Measurements from ENCODE around the gene CR2.
"Not testable (repeated sequence)": the region's sequence is repeated elsewhere in the genome, so short reads cannot be mapped to it uniquely, and the experiment has no call there.

The CR2 gene

GRCh38 chr1:207423560-207424292 is 30.4 kb upstream of the CR2 start:
- Histone ChIP-seq H3K4me3 (ENCODE audit: low read length) (no peak overlapping the region), H3K9me3 (ENCODE audit: control insufficient read depth, low read length) (peaks cover 24% of the 10 kb centered on the region), H3K27me3 (replicated peaks; ENCODE audit: control insufficient read depth, insufficient read depth, low read length) (peaks cover 26% of the 10 kb centered on the region), H3K36me3 (ENCODE audit: control insufficient read depth, insufficient read depth, low read length, severe bottlenecking) (no peaks in the 10 kb centered on the region), H3K9ac (ENCODE audit: low read length) (no peak overlapping the region), H3K4me1 (ENCODE audit: control insufficient read depth, insufficient read depth, low read length) (no peaks in the 10 kb centered on the region)
- no peak for DNase-seq (ENCODE audit: low read depth)

DNA sequence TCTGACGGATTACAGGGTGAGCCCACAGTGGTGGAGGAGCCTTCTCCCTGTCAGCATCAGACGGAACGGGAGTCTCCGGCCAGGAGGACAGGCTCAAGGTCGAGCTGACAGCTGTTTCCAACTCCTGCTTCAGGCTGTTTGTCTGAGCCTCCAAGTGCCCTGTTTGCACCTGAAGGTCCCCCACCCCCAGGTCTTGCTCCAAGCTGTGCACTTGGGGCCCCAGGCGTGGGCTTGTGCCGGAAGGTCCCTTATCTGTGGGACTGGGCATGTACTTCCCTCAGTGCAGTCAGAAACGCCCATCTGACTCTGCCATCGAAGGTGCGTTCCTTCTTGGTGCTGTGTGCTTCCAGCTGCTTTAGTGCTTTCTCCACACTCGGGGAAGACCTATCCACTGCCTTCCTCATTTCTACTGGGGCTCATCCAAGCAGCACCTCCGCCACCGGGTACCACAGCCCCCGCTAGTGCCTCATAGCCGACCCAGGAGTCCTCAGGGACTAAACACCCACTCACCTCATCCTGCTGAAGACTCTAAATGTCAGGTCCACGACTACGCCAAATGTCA is 29.5 kb upstream of the CR2 start:
- peaks cover 16% of the 10 kb centered on the region for H3K9me3 ChIP-seq (ENCODE audit: control insufficient read depth, low read length)
- DNase-seq (ENCODE audit: low read depth), result no peak

GRCh38 chr1:207427832-207428585 is 26.1 kb upstream of the CR2 start:
- Histone ChIP-seq H3K4me1 (ENCODE audit: control insufficient read depth, insufficient read depth, low read length) (no peaks in the 10 kb centered on the region), H3K4me3 (ENCODE audit: low read length) (no peak overlapping the region), H3K9ac (ENCODE audit: low read length) (no peak overlapping the region), H3K36me3 (ENCODE audit: control insufficient read depth, insufficient read depth, low read length, severe bottlenecking) (no peaks in the 10 kb centered on the region), H3K9me3 (ENCODE audit: control insufficient read depth, low read length) (no peaks in the 10 kb centered on the region), H3K27me3 (replicated peaks; ENCODE audit: control insufficient read depth, insufficient read depth, low read length) (peaks cover 30% of the 10 kb centered on the region)
- DNase-seq (ENCODE audit: low read depth), result no peak

More for the DNA sequence above, 29.5 kb upstream of the CR2 start:
- H3K36me3 ChIP-seq (ENCODE audit: control insufficient read depth, insufficient read depth, low read length, severe bottlenecking), result no peaks in the 10 kb centered on the region
- no peaks in the 10 kb centered on the region for H3K4me1 ChIP-seq (ENCODE audit: control insufficient read depth, insufficient read depth, low read length)
- H3K4me3 ChIP-seq (ENCODE audit: low read length), result no peak overlapping the region
- peaks cover 26% of the 10 kb centered on the region for H3K27me3 ChIP-seq (replicated peaks; ENCODE audit: control insufficient read depth, insufficient read depth, low read length)
- H3K9ac ChIP-seq (ENCODE audit: low read length), result no peak overlapping the region

- H3K36me3 ChIP-seq (ENCODE audit: control insufficient read depth, insufficient read depth, low read length, severe bottlenecking), result no peaks in the 10 kb centered on the region
- H3K4me1 ChIP-seq (ENCODE audit: control insufficient read depth, insufficient read depth, low read length), result no peaks in the 10 kb centered on the region
- peaks cover 22% of the 10 kb centered on the region for H3K27me3 ChIP-seq (replicated peaks; ENCODE audit: control insufficient read depth, insufficient read depth, low read length)
- H3K4me3 ChIP-seq (ENCODE audit: low read length), result no peak overlapping the region
- no peak overlapping the region for H3K9ac ChIP-seq (ENCODE audit: low read length)
- DNase-seq (ENCODE audit: low read depth), result no peak
- H3K9me3 ChIP-seq (ENCODE audit: control insufficient read depth, low read length), result no peaks in the 10 kb centered on the region
Observed at GRCh38 chr1:207428783-207429182, 25.3 kb upstream of the CR2 start.

DNA sequence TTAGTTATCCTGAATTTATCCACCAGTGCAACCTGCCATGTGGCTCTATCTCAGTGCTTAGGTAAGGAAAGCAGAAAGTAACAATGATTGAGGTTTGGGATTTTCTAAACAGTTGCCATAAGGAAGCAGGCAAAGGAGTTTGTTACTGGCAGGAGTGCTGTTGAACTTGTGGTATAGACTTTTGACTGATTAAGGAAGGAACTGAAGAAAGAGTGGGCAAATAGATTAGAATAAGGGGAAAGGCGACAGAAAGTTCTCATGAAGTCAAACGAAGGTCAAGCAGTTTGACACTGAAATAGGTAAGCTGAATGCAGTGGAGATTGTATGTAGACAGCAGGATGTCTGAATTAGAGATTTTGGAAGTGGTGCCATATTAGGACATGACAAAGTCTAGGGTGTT is 24.2 kb upstream of the CR2 start:
- DNase-seq (ENCODE audit: low read depth), result no peak
- Histone ChIP-seq H3K36me3 (ENCODE audit: control insufficient read depth, insufficient read depth, low read length, severe bottlenecking) (no peaks in the 10 kb centered on the region), H3K9ac (ENCODE audit: low read length) (no peak overlapping the region), H3K9me3 (ENCODE audit: control insufficient read depth, low read length) (no peaks in the 10 kb centered on the region), H3K4me3 (ENCODE audit: low read length) (no peak overlapping the region), H3K27me3 (replicated peaks; ENCODE audit: control insufficient read depth, insufficient read depth, low read length) (peaks cover 13% of the 10 kb centered on the region), H3K4me1 (ENCODE audit: control insufficient read depth, insufficient read depth, low read length) (no peaks in the 10 kb centered on the region)

- DNase-seq (ENCODE audit: low read depth), result no peak
- H3K9ac ChIP-seq (ENCODE audit: low read length), result no peak overlapping the region
- no peaks in the 10 kb centered on the region for H3K4me1 ChIP-seq (ENCODE audit: control insufficient read depth, insufficient read depth, low read length)
- H3K36me3 ChIP-seq (ENCODE audit: control insufficient read depth, insufficient read depth, low read length, severe bottlenecking), result no peaks in the 10 kb centered on the region
- H3K27me3 ChIP-seq (replicated peaks; ENCODE audit: control insufficient read depth, insufficient read depth, low read length), result peaks cover 12% of the 10 kb centered on the region
- H3K9me3 ChIP-seq (ENCODE audit: control insufficient read depth, low read length), result no peaks in the 10 kb centered on the region
- H3K4me3 ChIP-seq (ENCODE audit: low read length), result no peak overlapping the region
Observed at GRCh38 chr1:207430602-207431001, 23.5 kb upstream of the CR2 start.

- H3K9ac ChIP-seq (ENCODE audit: low read length), result no peak overlapping the region
- H3K4me1 ChIP-seq (ENCODE audit: control insufficient read depth, insufficient read depth, low read length), result no peaks in the 10 kb centered on the region
- H3K4me3 ChIP-seq (ENCODE audit: low read length), result no peak overlapping the region
- H3K9me3 ChIP-seq (ENCODE audit: control insufficient read depth, low read length), result no peaks in the 10 kb centered on the region
- no peaks in the 10 kb centered on the region for H3K36me3 ChIP-seq (ENCODE audit: control insufficient read depth, insufficient read depth, low read length, severe bottlenecking)
- DNase-seq (ENCODE audit: low read depth), result no peak
- peaks cover 12% of the 10 kb centered on the region for H3K27me3 ChIP-seq (replicated peaks; ENCODE audit: control insufficient read depth, insufficient read depth, low read length)
Observed at GRCh38 chr1:207431508-207431907, 22.6 kb upstream of the CR2 start.

- no peak overlapping the region for H3K9ac ChIP-seq (ENCODE audit: low read length)
- H3K36me3 ChIP-seq (ENCODE audit: control insufficient read depth, insufficient read depth, low read length, severe bottlenecking), result no peaks in the 10 kb centered on the region
- H3K9me3 ChIP-seq (ENCODE audit: control insufficient read depth, low read length), result no peaks in the 10 kb centered on the region
- no peak overlapping the region for H3K4me3 ChIP-seq (ENCODE audit: low read length)
- peaks cover 8% of the 10 kb centered on the region for H3K27me3 ChIP-seq (replicated peaks; ENCODE audit: control insufficient read depth, insufficient read depth, low read length)
- no peak for DNase-seq (ENCODE audit: low read depth)
- H3K4me1 ChIP-seq (ENCODE audit: control insufficient read depth, insufficient read depth, low read length), result no peaks in the 10 kb centered on the region
Observed at GRCh38 chr1:207433435-207433834, 20.7 kb upstream of the CR2 start.

DNA sequence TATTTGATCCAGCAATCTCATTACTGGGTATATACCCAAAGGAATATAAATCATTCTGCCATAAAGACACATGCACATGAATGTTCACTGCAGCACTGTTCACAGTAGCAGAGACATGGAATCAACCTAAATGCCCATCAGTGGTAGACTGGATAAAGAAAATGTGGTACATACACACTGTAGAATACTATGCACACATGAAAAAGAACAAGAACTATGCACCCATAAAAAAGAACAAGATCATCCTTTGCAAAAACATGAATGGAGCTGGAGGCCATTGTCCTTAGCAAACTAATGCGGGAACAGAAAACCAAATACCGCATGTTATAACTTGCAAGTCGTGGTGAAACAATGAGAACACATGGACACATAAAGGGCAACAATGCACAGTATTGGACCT is 17.4 kb upstream of the CR2 start:
- H3K9ac ChIP-seq (ENCODE audit: low read length); H3K27me3 ChIP-seq (replicated peaks; ENCODE audit: control insufficient read depth, insufficient read depth, low read length); DNase-seq (ENCODE audit: low read depth); H3K4me3 ChIP-seq (ENCODE audit: low read length); H3K36me3 ChIP-seq (ENCODE audit: control insufficient read depth, insufficient read depth, low read length, severe bottlenecking); H3K4me1 ChIP-seq (ENCODE audit: control insufficient read depth, insufficient read depth, low read length); H3K9me3 ChIP-seq (ENCODE audit: control insufficient read depth, low read length): not testable (repeated sequence)

GRCh38 chr1:207440626-207441025 is 13.5 kb upstream of the CR2 start:
- Histone ChIP-seq H3K27me3 (replicated peaks; ENCODE audit: control insufficient read depth, insufficient read depth, low read length) (peaks cover 5% of the 10 kb centered on the region), H3K9ac (ENCODE audit: low read length) (no peak overlapping the region)

DNA sequence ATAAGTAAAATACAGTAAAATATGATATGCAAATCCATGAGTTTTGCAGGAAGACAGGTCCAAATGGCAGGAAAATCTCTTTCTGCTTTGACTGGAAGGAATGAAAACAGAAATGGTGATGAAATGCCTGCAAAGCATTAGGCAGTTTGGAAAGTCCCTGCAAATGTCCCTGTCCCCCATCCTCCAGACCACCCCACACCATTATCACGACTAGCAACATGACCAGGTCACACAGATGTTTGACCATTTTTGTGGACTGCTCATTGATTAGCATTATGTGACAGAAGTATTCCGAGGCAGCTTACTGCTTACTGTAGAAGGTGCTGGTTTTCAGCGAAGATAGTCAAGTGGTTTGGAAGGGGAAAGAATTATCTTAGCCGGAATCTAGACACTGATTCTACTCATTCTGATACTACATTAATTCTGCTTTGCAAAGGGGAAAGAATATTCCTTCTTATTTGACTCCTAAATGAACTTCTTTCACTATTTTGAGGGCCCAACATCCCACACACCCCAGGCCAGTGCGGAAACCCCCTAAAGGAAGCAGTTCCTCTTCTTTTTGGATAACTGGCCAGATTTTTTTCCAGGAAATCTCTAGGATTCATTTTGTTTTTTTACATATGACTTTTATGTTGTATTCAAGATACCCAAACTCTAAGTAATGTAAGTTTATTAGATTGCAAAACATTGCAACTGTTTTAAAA is 9.5 kb upstream of the CR2 start:
- no peak for DNase-seq (ENCODE audit: low read depth)
- Histone ChIP-seq H3K4me1 (ENCODE audit: control insufficient read depth, insufficient read depth, low read length) (no peaks in the 10 kb centered on the region), H3K27me3 (replicated peaks; ENCODE audit: control insufficient read depth, insufficient read depth, low read length) (peaks cover 13% of the 10 kb centered on the region), H3K4me3 (ENCODE audit: low read length) (no peak overlapping the region), H3K9me3 (ENCODE audit: control insufficient read depth, low read length) (no peaks in the 10 kb centered on the region), H3K36me3 (ENCODE audit: control insufficient read depth, insufficient read depth, low read length, severe bottlenecking) (no peaks in the 10 kb centered on the region), H3K9ac (ENCODE audit: low read length) (no peak overlapping the region)

More at GRCh38 chr1:207440626-207441025, 13.5 kb upstream of the CR2 start:
- no peaks in the 10 kb centered on the region for H3K9me3 ChIP-seq (ENCODE audit: control insufficient read depth, low read length)
- no peaks in the 10 kb centered on the region for H3K36me3 ChIP-seq (ENCODE audit: control insufficient read depth, insufficient read depth, low read length, severe bottlenecking)
- H3K4me3 ChIP-seq (ENCODE audit: low read length), result no peak overlapping the region
- DNase-seq (ENCODE audit: low read depth), result no peak
- no peaks in the 10 kb centered on the region for H3K4me1 ChIP-seq (ENCODE audit: control insufficient read depth, insufficient read depth, low read length)
